ENCODE measurements around the gene FMO4. TPM values are rescaled to one million over a fixed set of nuclear protein-coding genes. Genes with fewer than 3 reads are reported as not detected.

The FMO4 gene
- total RNA-seq, 2 experiments from 2014 or later: 1.6 to 2.5 TPM

DNA sequence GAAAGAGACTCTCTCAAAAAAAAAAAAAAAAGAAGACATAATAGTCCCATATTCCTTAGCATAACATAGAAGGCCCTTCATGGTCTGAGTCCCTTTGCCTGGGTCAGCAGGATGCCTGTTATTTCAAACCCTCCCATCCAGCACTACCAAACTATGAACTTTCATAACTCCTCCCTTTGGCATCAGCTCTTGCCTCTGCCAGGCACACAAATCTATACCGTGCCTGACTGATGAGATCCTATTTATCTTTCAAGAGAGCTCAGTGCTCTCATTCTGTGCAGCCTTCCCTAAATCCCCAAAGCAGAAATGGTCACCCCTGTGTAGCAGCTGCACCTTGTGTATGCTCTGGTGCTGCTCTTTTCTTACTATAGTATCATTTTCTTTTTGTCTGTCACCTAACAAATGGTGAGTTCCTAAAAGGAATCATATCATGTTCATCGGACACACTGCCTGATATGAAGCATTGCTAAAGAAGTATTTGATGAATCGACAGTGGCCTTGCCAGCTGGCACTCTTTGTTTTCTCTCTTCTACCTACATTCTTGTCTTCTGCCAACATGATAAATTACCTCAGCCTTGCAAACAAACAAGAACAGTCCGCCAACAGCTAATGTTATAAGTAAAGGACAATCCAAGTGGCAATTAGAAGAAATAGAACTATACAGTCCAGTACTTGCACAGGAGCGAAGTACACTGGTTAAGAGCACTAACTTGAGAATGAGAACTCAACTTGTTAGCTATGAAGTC is 29.9 kb downstream of the FMO4 start:
- ATAC-seq: no peak
- Mint-ChIP-seq H3K36me3 (ENCODE audit: low read depth) (peaks cover 5% of the 10 kb centered on the region), H3K4me3 (no peak overlapping the region), H3K4me1 (ENCODE audit: low read depth) (no peaks in the 10 kb centered on the region), H3K27ac (no peak overlapping the region), H3K9me3 (peaks cover 10% of the 10 kb centered on the region), H3K27me3 (no peaks in the 10 kb centered on the region)
- ChIA-PET POLR2A (no interaction called here), CTCF (no interaction called here)
- intact Hi-C loops (cut with micrococcal nuclease): no loop called here
- TF ChIP-seq, protein P1, sequence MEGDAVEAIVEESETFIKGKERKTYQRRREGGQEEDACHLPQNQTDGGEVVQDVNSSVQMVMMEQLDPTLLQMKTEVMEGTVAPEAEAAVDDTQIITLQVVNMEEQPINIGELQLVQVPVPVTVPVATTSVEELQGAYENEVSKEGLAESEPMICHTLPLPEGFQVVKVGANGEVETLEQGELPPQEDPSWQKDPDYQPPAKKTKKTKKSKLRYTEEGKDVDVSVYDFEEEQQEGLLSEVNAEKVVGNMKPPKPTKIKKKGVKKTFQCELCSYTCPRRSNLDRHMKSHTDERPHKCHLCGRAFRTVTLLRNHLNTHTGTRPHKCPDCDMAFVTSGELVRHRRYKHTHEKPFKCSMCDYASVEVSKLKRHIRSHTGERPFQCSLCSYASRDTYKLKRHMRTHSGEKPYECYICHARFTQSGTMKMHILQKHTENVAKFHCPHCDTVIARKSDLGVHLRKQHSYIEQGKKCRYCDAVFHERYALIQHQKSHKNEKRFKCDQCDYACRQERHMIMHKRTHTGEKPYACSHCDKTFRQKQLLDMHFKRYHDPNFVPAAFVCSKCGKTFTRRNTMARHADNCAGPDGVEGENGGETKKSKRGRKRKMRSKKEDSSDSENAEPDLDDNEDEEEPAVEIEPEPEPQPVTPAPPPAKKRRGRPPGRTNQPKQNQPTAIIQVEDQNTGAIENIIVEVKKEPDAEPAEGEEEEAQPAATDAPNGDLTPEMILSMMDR (IDR thresholded peaks at IDR 0.05): no peak
- no peak for DNase-seq

DNA sequence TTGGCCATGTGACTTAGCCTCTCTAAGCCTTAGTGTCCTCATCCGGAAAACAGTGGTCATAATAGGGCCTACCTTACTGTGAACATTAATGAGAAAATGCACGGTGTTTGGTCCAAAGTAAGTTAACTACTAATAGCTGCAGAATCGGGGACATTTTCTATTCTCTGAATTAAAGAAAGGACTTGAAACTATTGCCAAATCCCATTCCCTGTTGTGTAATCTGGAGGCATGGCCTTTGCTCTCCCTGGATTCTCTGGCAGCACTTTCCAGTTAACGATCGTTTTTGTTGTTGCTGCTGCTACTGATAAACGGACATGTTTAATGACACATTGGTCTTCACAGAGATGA is 30.5 kb downstream of the FMO4 start:
- Mint-ChIP-seq H3K4me3 (no peak overlapping the region), H3K36me3 (ENCODE audit: low read depth) (peaks cover under 1% of the 10 kb centered on the region), H3K4me1 (ENCODE audit: low read depth) (no peaks in the 10 kb centered on the region), H3K27me3 (no peaks in the 10 kb centered on the region), H3K9me3 (peaks cover 10% of the 10 kb centered on the region), H3K27ac (no peak overlapping the region)
- no peak for ATAC-seq
- intact Hi-C loops (cut with micrococcal nuclease): no loop called here
- DNase-seq: no peak
- ChIA-PET POLR2A (no interaction called here), CTCF (no interaction called here)
- TF ChIP-seq, protein P1 (IDR thresholded peaks at IDR 0.05): no peak

DNA sequence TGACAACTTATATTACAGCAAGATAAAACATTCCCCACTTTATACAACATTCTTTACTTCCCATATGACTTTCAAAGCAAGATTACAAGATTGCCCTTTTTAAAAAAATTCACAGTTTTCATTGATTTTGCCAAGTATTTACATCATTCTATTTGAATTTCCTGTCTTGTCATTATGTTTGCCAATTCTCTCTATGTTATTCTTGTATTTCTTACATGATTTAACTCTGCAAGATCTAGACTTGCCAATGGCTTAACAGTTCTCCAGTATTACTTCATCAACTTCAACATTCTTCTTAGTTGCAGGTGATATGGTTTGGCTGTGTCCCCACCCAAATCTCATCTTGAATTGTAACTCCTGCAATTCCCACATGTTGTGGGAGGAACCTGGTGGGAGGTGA is 31.6 kb downstream of the FMO4 start:
- CTCF ChIA-PET: no interaction called here
- intact Hi-C loops (cut with micrococcal nuclease): no loop called here
- TF ChIP-seq, protein P1 (IDR thresholded peaks at IDR 0.05): no peak
- POLR2A ChIA-PET: no interaction called here
- H3K4me1 Mint-ChIP-seq (ENCODE audit: low read depth): no peaks in the 10 kb centered on the region
- H3K27ac Mint-ChIP-seq: no peak overlapping the region
- H3K36me3 Mint-ChIP-seq (ENCODE audit: low read depth): no peaks in the 10 kb centered on the region
- no peak overlapping the region for H3K4me3 Mint-ChIP-seq
- no peak for DNase-seq
- no peak for ATAC-seq
- H3K27me3 Mint-ChIP-seq: no peaks in the 10 kb centered on the region
- H3K9me3 Mint-ChIP-seq: peaks cover 10% of the 10 kb centered on the region

DNA sequence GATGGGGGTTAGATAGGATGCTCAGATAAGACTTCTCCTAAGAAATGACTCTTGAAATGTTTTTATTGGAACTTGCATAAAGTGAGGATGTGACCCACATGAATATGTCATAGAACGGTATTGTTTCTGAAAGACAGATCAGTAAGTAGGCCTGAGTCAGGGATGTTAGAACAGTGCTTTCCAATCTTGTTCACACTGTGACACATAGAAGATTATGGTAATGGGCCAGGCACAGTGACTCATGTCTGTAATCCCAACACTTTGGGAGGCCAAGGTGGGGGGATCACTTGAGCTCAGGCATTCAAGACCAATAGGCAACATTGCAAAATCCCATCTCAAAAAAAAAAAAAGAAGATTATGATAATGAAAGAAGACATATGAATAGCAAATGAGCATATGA is 32.9 kb downstream of the FMO4 start:
- TF ChIP-seq, protein P1 (IDR thresholded peaks at IDR 0.05): no peak
- Mint-ChIP-seq H3K4me1 (ENCODE audit: low read depth) (no peaks in the 10 kb centered on the region), H3K4me3 (no peak overlapping the region), H3K27me3 (no peaks in the 10 kb centered on the region), H3K36me3 (ENCODE audit: low read depth) (no peaks in the 10 kb centered on the region), H3K9me3 (peaks cover 10% of the 10 kb centered on the region), H3K27ac (no peak overlapping the region)
- ChIA-PET CTCF (no interaction called here), POLR2A (no interaction called here)
- DNase-seq: no peak
- intact Hi-C loops (cut with micrococcal nuclease): no loop called here
- ATAC-seq: no peak

DNA sequence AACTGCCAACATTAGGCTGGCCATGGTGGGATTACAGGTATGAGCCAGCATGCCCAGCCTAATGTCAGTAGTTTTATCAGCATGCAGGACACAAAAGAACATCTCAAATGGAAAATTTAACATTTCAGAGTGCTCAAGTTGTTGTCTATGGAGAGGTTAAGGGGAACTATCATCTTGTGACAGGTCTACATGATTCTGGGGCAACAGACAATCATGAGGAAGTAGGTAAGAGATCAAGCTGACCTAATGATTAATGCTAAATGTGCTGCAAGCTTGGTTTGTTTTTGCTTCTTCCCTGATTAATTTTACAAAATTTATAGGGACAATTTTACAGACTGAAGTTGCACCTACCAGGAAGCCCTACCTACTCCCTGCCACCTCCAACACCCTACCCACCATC is 36.6 kb downstream of the FMO4 start:
- Mint-ChIP-seq H3K9me3 (peaks cover 8% of the 10 kb centered on the region), H3K36me3 (ENCODE audit: low read depth) (no peaks in the 10 kb centered on the region), H3K27ac (no peak overlapping the region), H3K4me3 (no peak overlapping the region), H3K4me1 (ENCODE audit: low read depth) (no peaks in the 10 kb centered on the region), H3K27me3 (peaks cover 6% of the 10 kb centered on the region)
- POLR2A ChIA-PET: no interaction called here
- CTCF ChIA-PET: no interaction called here
- ATAC-seq: no peak
- TF ChIP-seq, protein P1 (IDR thresholded peaks at IDR 0.05): no peak
- intact Hi-C loops (cut with micrococcal nuclease): no loop called here
- DNase-seq: no peak
